ENCODE data around the gene CTNNBL1.

Gene CTNNBL1

GRCh38 chr20:37893566-37894241 lies 199.9 kb downstream of the CTNNBL1 start:
- TF ChIP-seq, protein P1, sequence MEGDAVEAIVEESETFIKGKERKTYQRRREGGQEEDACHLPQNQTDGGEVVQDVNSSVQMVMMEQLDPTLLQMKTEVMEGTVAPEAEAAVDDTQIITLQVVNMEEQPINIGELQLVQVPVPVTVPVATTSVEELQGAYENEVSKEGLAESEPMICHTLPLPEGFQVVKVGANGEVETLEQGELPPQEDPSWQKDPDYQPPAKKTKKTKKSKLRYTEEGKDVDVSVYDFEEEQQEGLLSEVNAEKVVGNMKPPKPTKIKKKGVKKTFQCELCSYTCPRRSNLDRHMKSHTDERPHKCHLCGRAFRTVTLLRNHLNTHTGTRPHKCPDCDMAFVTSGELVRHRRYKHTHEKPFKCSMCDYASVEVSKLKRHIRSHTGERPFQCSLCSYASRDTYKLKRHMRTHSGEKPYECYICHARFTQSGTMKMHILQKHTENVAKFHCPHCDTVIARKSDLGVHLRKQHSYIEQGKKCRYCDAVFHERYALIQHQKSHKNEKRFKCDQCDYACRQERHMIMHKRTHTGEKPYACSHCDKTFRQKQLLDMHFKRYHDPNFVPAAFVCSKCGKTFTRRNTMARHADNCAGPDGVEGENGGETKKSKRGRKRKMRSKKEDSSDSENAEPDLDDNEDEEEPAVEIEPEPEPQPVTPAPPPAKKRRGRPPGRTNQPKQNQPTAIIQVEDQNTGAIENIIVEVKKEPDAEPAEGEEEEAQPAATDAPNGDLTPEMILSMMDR (IDR thresholded peaks at IDR 0.05; ENCODE audit: low read depth, low read length), result no peak
- no peak for DNase-seq (ENCODE audit: low read depth in 2 of 2)
- H3K4me3 ChIP-seq (replicated peaks in 1 of 2; ENCODE audit: low read depth in 2 of 2, low read length in 2 of 2), result no peak overlapping the region

DNA sequence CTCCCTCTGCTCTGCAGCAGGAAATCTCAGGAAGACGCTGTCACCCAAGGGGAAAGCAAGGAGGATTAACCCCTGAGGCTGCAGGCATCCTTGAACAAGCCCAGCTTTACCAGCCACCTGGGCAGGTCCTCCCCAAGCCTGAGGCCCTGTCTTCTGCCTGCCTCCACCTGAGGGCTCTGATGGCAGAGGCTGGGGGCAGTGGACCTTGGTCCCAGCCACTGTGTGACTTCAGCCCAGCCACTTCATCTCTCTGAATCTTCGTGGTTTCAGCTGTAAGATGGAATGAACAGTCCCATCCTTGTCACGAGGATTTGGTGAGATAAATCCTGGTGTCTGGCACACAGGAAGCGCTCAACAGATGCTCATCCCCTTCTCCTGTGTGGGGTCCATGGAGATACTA lies 200.6 kb downstream of the CTNNBL1 start:
- no peak for DNase-seq (ENCODE audit: low read depth in 2 of 2)
- H3K4me3 ChIP-seq (replicated peaks in 1 of 2; ENCODE audit: low read depth in 2 of 2, low read length in 2 of 2), result no peak overlapping the region
- TF ChIP-seq, protein P1 (IDR thresholded peaks at IDR 0.05; ENCODE audit: low read depth, low read length), result no peak

- TF ChIP-seq, protein P1 (IDR thresholded peaks at IDR 0.05; ENCODE audit: low read depth, low read length), result no peak
- DNase-seq (ENCODE audit: low read depth in 2 of 2), result no peak
- H3K4me3 ChIP-seq (replicated peaks in 1 of 2; ENCODE audit: low read depth in 2 of 2, low read length in 2 of 2), result no peak overlapping the region
Observed at GRCh38 chr20:37895166-37895565, 201.3 kb downstream of the CTNNBL1 start.

DNA sequence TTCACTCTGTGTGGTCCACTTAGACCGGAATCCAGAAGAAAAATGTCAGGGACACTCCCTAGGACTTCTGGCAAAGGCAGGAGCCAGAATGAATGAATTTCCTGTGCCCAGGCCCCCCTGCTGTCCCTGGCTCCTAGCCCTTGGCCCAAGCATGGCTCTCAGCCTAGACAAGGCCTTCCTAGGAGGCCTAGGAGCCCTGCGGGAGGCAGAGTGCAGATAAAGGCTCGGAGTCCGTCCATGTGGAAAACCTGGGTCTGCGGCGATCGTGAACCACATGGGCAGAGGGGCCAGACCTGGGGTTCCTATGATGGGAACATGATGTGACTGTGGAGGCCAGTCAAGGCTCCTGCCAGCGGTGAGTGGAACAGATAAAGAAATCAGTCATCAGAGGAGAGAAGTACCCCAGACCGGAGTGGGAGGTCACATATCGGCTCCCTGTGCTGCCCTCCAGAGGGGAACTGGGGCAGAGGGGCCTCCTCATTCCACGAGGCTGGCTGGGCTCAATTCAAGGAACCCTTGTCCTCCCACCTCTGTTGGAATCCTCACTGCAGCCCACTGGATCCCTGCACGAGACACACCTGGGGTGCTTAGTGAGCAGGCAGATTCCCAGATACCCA lies 203.2 kb downstream of the CTNNBL1 start:
- H3K4me3 ChIP-seq (replicated peaks in 1 of 2; ENCODE audit: low read depth in 2 of 2, low read length in 2 of 2), result no peak overlapping the region
- peak; percentile 9 to 77 for DNase-seq (ENCODE audit: low read depth in 2 of 2)
- TF ChIP-seq, protein P1 (IDR thresholded peaks at IDR 0.05; ENCODE audit: low read depth, low read length), result peak; percentile 39

DNA sequence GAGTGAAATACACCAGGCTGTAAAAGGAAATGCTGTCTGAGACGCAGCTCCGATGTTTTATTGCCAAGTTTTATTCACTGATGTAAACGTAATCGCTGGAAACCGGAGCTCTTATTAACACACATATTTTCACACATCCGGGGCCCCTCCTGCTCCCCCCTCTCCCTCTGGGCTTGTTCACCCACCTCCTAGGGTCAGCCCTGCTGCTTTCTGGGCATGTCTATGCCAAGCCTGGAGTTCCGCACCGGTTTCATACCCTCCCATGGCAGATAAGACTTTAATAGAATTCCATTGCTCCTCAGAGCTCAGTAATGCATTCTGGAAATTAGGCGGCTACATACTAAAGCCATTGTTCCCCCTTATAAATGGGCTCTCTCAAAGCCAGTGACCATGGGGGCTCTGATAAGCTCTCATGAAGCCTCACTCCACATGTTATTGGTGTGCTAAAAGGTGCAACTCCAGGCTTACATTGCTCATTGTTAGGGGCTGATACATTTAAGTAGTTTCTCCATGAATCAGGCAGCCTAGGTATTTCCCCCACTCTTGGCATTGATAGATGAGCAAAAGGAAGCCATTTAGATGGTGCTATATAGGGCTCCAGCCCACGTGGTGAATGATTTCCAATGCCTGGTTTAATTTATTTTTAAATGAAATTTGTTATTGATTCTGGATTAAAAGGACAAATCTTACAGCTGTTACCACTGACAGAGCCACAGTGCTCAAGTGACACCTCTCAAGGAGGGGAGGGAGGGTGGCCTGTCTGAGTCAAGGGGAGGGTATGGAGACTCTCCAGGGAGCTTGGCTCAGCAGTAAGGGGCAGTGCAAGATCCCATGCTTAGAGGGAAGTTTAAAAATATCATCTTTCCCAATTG lies 204.6 kb downstream of the CTNNBL1 start:
- TF ChIP-seq, protein P1 (IDR thresholded peaks at IDR 0.05; ENCODE audit: low read depth, low read length), result no peak

GRCh38 chr20:37899105-37900045 lies 205.5 kb downstream of the CTNNBL1 start:
- H3K4me3 ChIP-seq (replicated peaks in 1 of 2; ENCODE audit: low read depth in 2 of 2, low read length in 2 of 2), result no peak overlapping the region
- no peak for DNase-seq (ENCODE audit: low read depth in 2 of 2)
- TF ChIP-seq, protein P1 (IDR thresholded peaks at IDR 0.05; ENCODE audit: low read depth, low read length), result no peak

More for the DNA sequence above, 204.6 kb downstream of the CTNNBL1 start:
- peak; percentile 23 to 33 for DNase-seq (ENCODE audit: low read depth in 2 of 2)
- no peak overlapping the region for H3K4me3 ChIP-seq (replicated peaks in 1 of 2; ENCODE audit: low read depth in 2 of 2, low read length in 2 of 2)

All from cardiac fibroblast (primary cell).